Ovary (tissue), 3 donors: ENCODE data around the gene TNFAIP8L1.

ENCODE experiments used
- CTCF ChIP-seq, 3 donors: fragments of 450-650 bp in 2 of 3; fragments of 200-600 bp in 1 of 3; IDR thresholded peaks; one replicate each; pipeline versions ENCODE4 v1.5.1 to v1.8.0; 2016 to 2022; ENCODE audit warnings: antibody characterized with exemption in 3 of 3, mild to moderate bottlenecking in 1 of 3
- EP300 ChIP-seq: sonication (generic); formaldehyde crosslinking; IDR thresholded peaks from one replicate; pipeline ENCODE4 v1.6.1; 2017; ENCODE audit warnings: antibody characterized with exemption
- POLR2A ChIP-seq: fragments of 450-650 bp; IDR thresholded peaks from one replicate; pipeline ENCODE4 v1.6.1; 2017; ENCODE audit warnings: antibody characterized with exemption, mild to moderate bottlenecking, moderate library complexity
- donor health status: DM: no; HTN: no; CAD: no.

- TF ChIP-seq CTCF (IDR thresholded peaks at IDR 0.05) (no peak), EP300 (no peak), POLR2A (no peak)
Observed at GRCh38 chr19:4695224-4695731, 56.0 kb downstream of the TNFAIP8L1 start.
